ENCODE measurements around the gene ANXA2. TPM values are rescaled to one million over a fixed set of nuclear protein-coding genes. Genes with fewer than 3 reads are reported as not detected.

Gene ANXA2
- total and polyA plus RNA-seq, 4 donors: 851 to 1,294 (median 1,171) TPM

GRCh38 chr15:60396100-60396499, 1.7 kb downstream of the ANXA2 start:
- no peak for ATAC-seq (ENCODE audit: insufficient read depth, low FRiP score)
- WGBS, 2 donors: 54 to 84% methylated on average over 12 of the region's 12 CpGs
- peak overlapping the region; percentile 82 to 84 for H3K9ac ChIP-seq (ENCODE audit: insufficient read depth in 1 of 2, low read length in 2 of 2)

GRCh38 chr15:60395276-60396011, 2.3 kb downstream of the ANXA2 start:
- peak overlapping the region in 1 of 2 donors; percentile 100 for H3K27ac ChIP-seq (ENCODE audit: low read depth in 1 of 2, low read length in 1 of 2)
- H3K4me3 ChIP-seq: no peak overlapping the region
- H3K9ac ChIP-seq (ENCODE audit: insufficient read depth in 1 of 2, low read length in 2 of 2): peak overlapping the region in 1 of 2 donors; percentile 16
- peaks cover 0 to 14% (median 6%) of the 10 kb centered on the region in 4 donors for H3K36me3 ChIP-seq (ENCODE audit: control insufficient read depth in 4 of 4, insufficient read depth in 4 of 4, low read length in 4 of 4)
- no peak for DNase-seq
- H3K27me3 ChIP-seq (ENCODE audit: control insufficient read depth in 3 of 3, insufficient read depth in 3 of 3, low read length in 2 of 3): no peaks in the 10 kb centered on the region
- peaks cover 21 to 78% (median 50%) of the 10 kb centered on the region in 5 donors for H3K4me1 ChIP-seq (ENCODE audit: control insufficient read depth in 5 of 5, insufficient read depth in 5 of 5, low read length in 5 of 5)
- no peak for ATAC-seq (ENCODE audit: insufficient read depth, low FRiP score)
- H3K9me3 ChIP-seq (ENCODE audit: control insufficient read depth in 4 of 4, insufficient read depth in 3 of 4, low read length in 3 of 4): no peaks in the 10 kb centered on the region
- no peak for TF ChIP-seq CTCF (IDR thresholded peaks at IDR 0.05; ENCODE audit: control extremely low read depth, extremely low read depth)
- 70% methylated on average over 9 of the region's 9 CpGs for WGBS, 2 donors

More at GRCh38 chr15:60396100-60396499, 1.7 kb downstream of the ANXA2 start:
- Histone ChIP-seq H3K36me3 (ENCODE audit: control insufficient read depth in 4 of 4, insufficient read depth in 4 of 4, low read length in 4 of 4) (peaks cover 0 to 14% (median 6%) of the 10 kb centered on the region in 4 donors), H3K4me1 (ENCODE audit: control insufficient read depth in 5 of 5, insufficient read depth in 5 of 5, low read length in 5 of 5) (peaks cover 20 to 71% (median 49%) of the 10 kb centered on the region in 5 donors), H3K4me3 (peak overlapping the region; percentile 28), H3K9me3 (ENCODE audit: control insufficient read depth in 4 of 4, insufficient read depth in 3 of 4, low read length in 3 of 4) (no peaks in the 10 kb centered on the region), H3K27ac (ENCODE audit: low read depth in 1 of 2, low read length in 1 of 2) (peak overlapping the region; percentile 96 to 100), H3K27me3 (ENCODE audit: control insufficient read depth in 3 of 3, insufficient read depth in 3 of 3, low read length in 2 of 3) (no peaks in the 10 kb centered on the region)
- TF ChIP-seq CTCF (IDR thresholded peaks at IDR 0.05; ENCODE audit: control extremely low read depth, extremely low read depth): no peak
- peak in 2 of 3 donors; percentile 55 to 58 for DNase-seq

GRCh38 chr15:60394689-60395097, 3.1 kb downstream of the ANXA2 start:
- H3K9me3 ChIP-seq (ENCODE audit: control insufficient read depth in 4 of 4, insufficient read depth in 3 of 4, low read length in 3 of 4): no peaks in the 10 kb centered on the region
- H3K4me3 ChIP-seq: no peak overlapping the region
- peak overlapping the region in 1 of 2 donors; percentile 16 for H3K9ac ChIP-seq (ENCODE audit: insufficient read depth in 1 of 2, low read length in 2 of 2)
- peak overlapping the region; percentile 80 to 88 for H3K27ac ChIP-seq (ENCODE audit: low read depth in 1 of 2, low read length in 1 of 2)
- no peak for ATAC-seq (ENCODE audit: insufficient read depth, low FRiP score)
- DNase-seq: no peak
- H3K4me1 ChIP-seq (ENCODE audit: control insufficient read depth in 5 of 5, insufficient read depth in 5 of 5, low read length in 5 of 5): peaks cover 25 to 76% (median 46%) of the 10 kb centered on the region in 5 donors
- H3K27me3 ChIP-seq (ENCODE audit: control insufficient read depth in 3 of 3, insufficient read depth in 3 of 3, low read length in 2 of 3): no peaks in the 10 kb centered on the region
- 49 to 52% methylated on average over 1 of the region's 1 CpG for WGBS, 2 donors
- H3K36me3 ChIP-seq (ENCODE audit: control insufficient read depth in 4 of 4, insufficient read depth in 4 of 4, low read length in 4 of 4): peaks cover 0 to 14% (median 6%) of the 10 kb centered on the region in 4 donors
- no peak for TF ChIP-seq CTCF (IDR thresholded peaks at IDR 0.05; ENCODE audit: control extremely low read depth, extremely low read depth)
